ENCODE measurements around the gene HARS2. TPM values are rescaled to one million over a fixed set of nuclear protein-coding genes. Genes with fewer than 3 reads are reported as not detected.
A peak's percentile ranks its signal among the peaks of the same experiment; 100 is the strongest.

Gene HARS2
- total and polyA plus RNA-seq, 10 of the 15 experiments (the other 5 are each of a cell fraction or from before 2014, with no cell fraction given), result 9.3 to 34.3 (median 24.8) TPM

DNA sequence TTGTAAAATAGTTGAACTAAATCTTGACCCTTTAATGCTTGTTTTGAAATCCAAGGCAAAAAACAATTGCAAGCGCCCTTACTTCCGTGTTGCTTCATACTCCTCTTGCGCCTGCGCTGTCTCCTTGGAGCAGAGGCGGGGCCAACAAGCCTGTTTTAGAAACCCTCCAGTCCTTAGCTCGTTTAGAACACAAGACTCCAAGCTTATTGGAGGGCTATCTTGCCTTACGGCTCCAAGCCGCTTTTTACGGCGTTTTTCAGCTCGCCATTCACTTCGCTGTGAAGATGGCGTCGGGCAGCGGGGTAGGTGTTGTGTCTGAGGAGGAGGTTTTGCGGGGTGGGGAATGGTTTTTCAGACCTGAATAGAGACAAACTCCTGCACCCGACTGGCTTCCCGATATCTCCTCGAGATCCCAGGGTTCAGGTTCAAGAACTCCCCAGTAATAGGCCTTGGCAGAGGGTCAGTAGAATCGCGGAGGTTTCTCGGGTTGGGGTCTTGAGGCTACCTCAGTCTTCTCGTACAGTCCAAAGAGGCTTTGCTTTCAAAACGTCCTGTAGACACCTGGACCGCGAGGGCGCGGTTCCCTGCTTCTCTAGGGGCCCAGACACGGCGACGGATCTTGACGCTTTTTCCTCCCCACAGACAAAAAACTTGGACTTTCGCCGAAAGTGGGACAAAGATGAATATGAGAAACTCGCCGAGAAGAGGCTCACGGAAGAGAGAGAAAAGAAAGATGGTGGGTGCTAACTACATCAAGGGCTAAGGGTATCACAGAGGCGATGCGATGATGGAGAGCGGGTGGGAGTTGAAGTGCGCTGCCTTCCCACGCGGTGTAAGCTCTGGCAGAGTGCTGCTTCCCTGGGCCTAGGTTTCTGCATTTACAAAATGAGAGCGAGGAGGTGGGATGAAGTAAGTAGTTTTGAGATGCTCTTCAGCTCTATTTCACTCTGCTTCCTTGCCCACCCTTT lies 9.2 kb downstream of the HARS2 start, which contains the start of gene ZMAT2 (continued):
- TF ChIP-seq CREM (IDR thresholded peaks at IDR 0.05; ENCODE audit: low read depth), result peak; percentile 73; the same call in 1 of the 2 replicates
- TF ChIP-seq ETV6 (conservative IDR thresholded peaks at IDR 0.05 in 1 of 2, IDR thresholded peaks at IDR 0.05 in 1 of 2; ENCODE audit: borderline replicate concordance in 1 of 2, low read depth in 1 of 2), result no peak
- TF ChIP-seq POU2F2 (IDR thresholded peaks at IDR 0.05; ENCODE audit: borderline replicate concordance, low read depth, low read length), result peak; percentile 64; the same call in 1 of the 3 replicates
- TF ChIP-seq SP1 (IDR thresholded peaks at IDR 0.05; ENCODE audit: low read depth, low read length), result peak; percentile 77
- TF ChIP-seq SUPT20H (IDR thresholded peaks at IDR 0.05; ENCODE audit: borderline replicate concordance, control insufficient read depth, low read depth, low read length), result no peak
- peak; percentile 56 for TF ChIP-seq FOS (IDR thresholded peaks at IDR 0.05; ENCODE audit: borderline replicate concordance, extremely low read depth, insufficient read length)
- TF ChIP-seq LARP7 (IDR thresholded peaks at IDR 0.05), result no peak; the same call in 1 of the 2 replicates
- TF ChIP-seq, protein P1, sequence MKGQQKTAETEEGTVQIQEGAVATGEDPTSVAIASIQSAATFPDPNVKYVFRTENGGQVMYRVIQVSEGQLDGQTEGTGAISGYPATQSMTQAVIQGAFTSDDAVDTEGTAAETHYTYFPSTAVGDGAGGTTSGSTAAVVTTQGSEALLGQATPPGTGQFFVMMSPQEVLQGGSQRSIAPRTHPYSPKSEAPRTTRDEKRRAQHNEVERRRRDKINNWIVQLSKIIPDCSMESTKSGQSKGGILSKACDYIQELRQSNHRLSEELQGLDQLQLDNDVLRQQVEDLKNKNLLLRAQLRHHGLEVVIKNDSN (IDR thresholded peaks at IDR 0.05; ENCODE audit: borderline replicate concordance, extremely low read length, insufficient read depth, low read depth, low read length), result no peak
- TF ChIP-seq, protein P2, sequence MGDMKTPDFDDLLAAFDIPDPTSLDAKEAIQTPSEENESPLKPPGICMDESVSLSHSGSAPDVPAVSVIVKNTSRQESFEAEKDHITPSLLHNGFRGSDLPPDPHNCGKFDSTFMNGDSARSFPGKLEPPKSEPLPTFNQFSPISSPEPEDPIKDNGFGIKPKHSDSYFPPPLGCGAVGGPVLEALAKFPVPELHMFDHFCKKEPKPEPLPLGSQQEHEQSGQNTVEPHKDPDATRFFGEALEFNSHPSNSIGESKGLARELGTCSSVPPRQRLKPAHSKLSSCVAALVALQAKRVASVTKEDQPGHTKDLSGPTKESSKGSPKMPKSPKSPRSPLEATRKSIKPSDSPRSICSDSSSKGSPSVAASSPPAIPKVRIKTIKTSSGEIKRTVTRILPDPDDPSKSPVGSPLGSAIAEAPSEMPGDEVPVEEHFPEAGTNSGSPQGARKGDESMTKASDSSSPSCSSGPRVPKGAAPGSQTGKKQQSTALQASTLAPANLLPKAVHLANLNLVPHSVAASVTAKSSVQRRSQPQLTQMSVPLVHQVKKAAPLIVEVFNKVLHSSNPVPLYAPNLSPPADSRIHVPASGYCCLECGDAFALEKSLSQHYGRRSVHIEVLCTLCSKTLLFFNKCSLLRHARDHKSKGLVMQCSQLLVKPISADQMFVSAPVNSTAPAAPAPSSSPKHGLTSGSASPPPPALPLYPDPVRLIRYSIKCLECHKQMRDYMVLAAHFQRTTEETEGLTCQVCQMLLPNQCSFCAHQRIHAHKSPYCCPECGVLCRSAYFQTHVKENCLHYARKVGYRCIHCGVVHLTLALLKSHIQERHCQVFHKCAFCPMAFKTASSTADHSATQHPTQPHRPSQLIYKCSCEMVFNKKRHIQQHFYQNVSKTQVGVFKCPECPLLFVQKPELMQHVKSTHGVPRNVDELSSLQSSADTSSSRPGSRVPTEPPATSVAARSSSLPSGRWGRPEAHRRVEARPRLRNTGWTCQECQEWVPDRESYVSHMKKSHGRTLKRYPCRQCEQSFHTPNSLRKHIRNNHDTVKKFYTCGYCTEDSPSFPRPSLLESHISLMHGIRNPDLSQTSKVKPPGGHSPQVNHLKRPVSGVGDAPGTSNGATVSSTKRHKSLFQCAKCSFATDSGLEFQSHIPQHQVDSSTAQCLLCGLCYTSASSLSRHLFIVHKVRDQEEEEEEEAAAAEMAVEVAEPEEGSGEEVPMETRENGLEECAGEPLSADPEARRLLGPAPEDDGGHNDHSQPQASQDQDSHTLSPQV (IDR thresholded peaks at IDR 0.05), result no peak
- no peak for TF ChIP-seq HDGF (IDR thresholded peaks at IDR 0.05)
- TF ChIP-seq, protein P3, sequence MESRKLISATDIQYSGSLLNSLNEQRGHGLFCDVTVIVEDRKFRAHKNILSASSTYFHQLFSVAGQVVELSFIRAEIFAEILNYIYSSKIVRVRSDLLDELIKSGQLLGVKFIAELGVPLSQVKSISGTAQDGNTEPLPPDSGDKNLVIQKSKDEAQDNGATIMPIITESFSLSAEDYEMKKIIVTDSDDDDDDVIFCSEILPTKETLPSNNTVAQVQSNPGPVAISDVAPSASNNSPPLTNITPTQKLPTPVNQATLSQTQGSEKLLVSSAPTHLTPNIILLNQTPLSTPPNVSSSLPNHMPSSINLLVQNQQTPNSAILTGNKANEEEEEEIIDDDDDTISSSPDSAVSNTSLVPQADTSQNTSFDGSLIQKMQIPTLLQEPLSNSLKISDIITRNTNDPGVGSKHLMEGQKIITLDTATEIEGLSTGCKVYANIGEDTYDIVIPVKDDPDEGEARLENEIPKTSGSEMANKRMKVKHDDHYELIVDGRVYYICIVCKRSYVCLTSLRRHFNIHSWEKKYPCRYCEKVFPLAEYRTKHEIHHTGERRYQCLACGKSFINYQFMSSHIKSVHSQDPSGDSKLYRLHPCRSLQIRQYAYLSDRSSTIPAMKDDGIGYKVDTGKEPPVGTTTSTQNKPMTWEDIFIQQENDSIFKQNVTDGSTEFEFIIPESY (IDR thresholded peaks at IDR 0.05), result no peak
- TF ChIP-seq, protein P4, sequence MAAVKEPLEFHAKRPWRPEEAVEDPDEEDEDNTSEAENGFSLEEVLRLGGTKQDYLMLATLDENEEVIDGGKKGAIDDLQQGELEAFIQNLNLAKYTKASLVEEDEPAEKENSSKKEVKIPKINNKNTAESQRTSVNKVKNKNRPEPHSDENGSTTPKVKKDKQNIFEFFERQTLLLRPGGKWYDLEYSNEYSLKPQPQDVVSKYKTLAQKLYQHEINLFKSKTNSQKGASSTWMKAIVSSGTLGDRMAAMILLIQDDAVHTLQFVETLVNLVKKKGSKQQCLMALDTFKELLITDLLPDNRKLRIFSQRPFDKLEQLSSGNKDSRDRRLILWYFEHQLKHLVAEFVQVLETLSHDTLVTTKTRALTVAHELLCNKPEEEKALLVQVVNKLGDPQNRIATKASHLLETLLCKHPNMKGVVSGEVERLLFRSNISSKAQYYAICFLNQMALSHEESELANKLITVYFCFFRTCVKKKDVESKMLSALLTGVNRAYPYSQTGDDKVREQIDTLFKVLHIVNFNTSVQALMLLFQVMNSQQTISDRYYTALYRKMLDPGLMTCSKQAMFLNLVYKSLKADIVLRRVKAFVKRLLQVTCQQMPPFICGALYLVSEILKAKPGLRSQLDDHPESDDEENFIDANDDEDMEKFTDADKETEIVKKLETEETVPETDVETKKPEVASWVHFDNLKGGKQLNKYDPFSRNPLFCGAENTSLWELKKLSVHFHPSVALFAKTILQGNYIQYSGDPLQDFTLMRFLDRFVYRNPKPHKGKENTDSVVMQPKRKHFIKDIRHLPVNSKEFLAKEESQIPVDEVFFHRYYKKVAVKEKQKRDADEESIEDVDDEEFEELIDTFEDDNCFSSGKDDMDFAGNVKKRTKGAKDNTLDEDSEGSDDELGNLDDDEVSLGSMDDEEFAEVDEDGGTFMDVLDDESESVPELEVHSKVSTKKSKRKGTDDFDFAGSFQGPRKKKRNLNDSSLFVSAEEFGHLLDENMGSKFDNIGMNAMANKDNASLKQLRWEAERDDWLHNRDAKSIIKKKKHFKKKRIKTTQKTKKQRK (IDR thresholded peaks at IDR 0.05; ENCODE audit: low read depth, low read length), result peak; percentile 11; the same call in 1 of the 2 replicates
- no peak for TF ChIP-seq ZNF207 (IDR thresholded peaks at IDR 0.05; ENCODE audit: borderline replicate concordance)

Data from GM12878 (cell line).